Measurements from ENCODE around the gene TARDBP.

GRCh38 chr1:10965546-10966226 lies 46.8 kb upstream of the TARDBP start:
- TF ChIP-seq CTCF (IDR thresholded peaks at IDR 0.05; ENCODE audit: poor library complexity): no peak
- TF ChIP-seq EZH2 (IDR thresholded peaks at IDR 0.05; ENCODE audit: borderline replicate concordance): no peak

Data from hepatocyte (in vitro differentiated cells).